Erythroblast (primary cell): Measurements from ENCODE around the gene CETN1.

ENCODE experiments used
- GATA1 ChIP-seq: IDR thresholded peaks from 2 replicates; pipeline ENCODE4 v1.6.1; 2011; ENCODE audit warnings: low read depth, mild to moderate bottlenecking, control low read depth, low read length, moderate library complexity
- POLR2A ChIP-seq: IDR thresholded peaks from 2 replicates; pipeline ENCODE4 v1.6.1; 2011; ENCODE audit warnings: mild to moderate bottlenecking, low read length

DNA sequence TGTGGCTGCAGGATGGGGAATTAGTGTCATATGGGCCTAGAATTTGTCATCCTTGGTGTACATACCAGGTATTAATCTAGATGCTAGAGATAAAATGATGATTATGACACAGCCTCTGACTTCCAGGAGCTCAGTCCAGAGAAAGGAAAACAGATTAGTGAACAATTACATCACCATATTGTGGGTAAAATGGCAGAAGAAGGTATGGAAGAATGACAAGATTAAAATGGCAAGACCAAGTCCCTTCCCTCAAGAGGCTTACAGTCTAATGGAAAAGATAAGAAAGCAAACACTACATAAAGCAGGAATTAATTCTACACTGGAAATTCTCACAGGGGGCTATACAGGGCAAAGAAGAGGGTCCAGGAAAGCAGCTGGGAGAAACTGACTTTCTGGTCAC is 51.4 kb downstream of the CETN1 start:
- TF ChIP-seq POLR2A (no peak), GATA1 (no peak)
